ENCODE results near the gene CXCL12.

The CXCL12 gene

GRCh38 chr10:44383749-44384600 is 922 bp downstream of the CXCL12 start:
- no peak for DNase-seq

GRCh38 chr10:44382981-44383748 is 1.7 kb downstream of the CXCL12 start:
- no peak for DNase-seq

GRCh38 chr10:44382131-44382858 is 2.6 kb downstream of the CXCL12 start:
- DNase-seq: no peak

- DNase-seq: no peak
Measured at GRCh38 chr10:44380829-44381600, 3.9 kb downstream of the CXCL12 start.

GRCh38 chr10:44379907-44380306 is 5.0 kb downstream of the CXCL12 start:
- no peak for DNase-seq

- no peak for DNase-seq
Measured at GRCh38 chr10:44378626-44379025, 6.3 kb downstream of the CXCL12 start.

- no peak for DNase-seq
Measured at GRCh38 chr10:44377651-44378310, 7.1 kb downstream of the CXCL12 start.

GRCh38 chr10:44376472-44377099 is 8.3 kb downstream of the CXCL12 start:
- DNase-seq: no peak

GRCh38 chr10:44374155-44374554 is 10.7 kb downstream of the CXCL12 start:
- DNase-seq: no peak

GRCh38 chr10:44373341-44373995 is 11.4 kb downstream of the CXCL12 start:
- DNase-seq: no peak

- DNase-seq: no peak
Measured at GRCh38 chr10:44372181-44372580, 12.7 kb downstream of the CXCL12 start.

- no peak for DNase-seq
Measured at GRCh38 chr10:44370731-44371248, 14.1 kb downstream of the CXCL12 start.

GRCh38 chr10:44369854-44370253 is 15.0 kb downstream of the CXCL12 start:
- no peak for DNase-seq

- no peak for DNase-seq
Measured at GRCh38 chr10:44369296-44369695, 15.6 kb downstream of the CXCL12 start.

- DNase-seq: no peak
Measured at GRCh38 chr10:44368637-44369036, 16.3 kb downstream of the CXCL12 start.

GRCh38 chr10:44366941-44367630 is 17.8 kb downstream of the CXCL12 start:
- DNase-seq: no peak

GRCh38 chr10:44364566-44364965 is 20.3 kb downstream of the CXCL12 start:
- no peak for DNase-seq

GRCh38 chr10:44363716-44364115 is 21.2 kb downstream of the CXCL12 start:
- no peak for DNase-seq

GRCh38 chr10:44362866-44363711 is 21.8 kb downstream of the CXCL12 start:
- no peak for DNase-seq

All from GOT3 (cell line).